ENCODE results near the gene TMPRSS2.

DNA sequence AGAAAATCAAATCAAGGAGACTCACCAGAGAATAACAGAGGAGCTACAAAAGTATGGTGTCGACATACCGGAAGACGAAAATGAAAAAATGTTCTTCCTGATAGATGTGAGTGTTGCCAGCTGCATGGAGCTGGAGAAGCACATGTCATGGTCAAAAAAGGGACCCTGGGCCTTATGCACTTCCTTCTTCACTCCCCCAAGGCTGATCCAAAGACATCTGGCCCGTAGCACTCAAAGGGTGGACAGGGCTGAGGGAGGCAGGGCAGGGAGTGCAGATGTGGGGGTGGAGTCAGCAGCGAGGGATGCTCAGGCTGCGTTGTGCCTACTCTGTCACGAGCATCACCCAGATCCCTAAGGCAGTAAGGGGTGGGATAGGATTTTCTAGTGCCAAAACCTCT, 62.5 kb downstream of the TMPRSS2 start:
- TF ChIP-seq CEBPG (CRISPR knock-in tag; IDR thresholded peaks at IDR 0.05): no peak
- no peak for TF ChIP-seq CEBPG (tag; conservative IDR thresholded peaks at IDR 0.05 in 1 of 2, IDR thresholded peaks at IDR 0.05 in 1 of 2)
- TF ChIP-seq ZNF318 (IDR thresholded peaks at IDR 0.05; ENCODE audit: borderline replicate concordance in 1 of 2, low read depth in 1 of 2): no peak
- no peak for TF ChIP-seq MED1 (CRISPR knock-in tag; IDR thresholded peaks at IDR 0.05; ENCODE audit: borderline replicate concordance)
- no peak for TF ChIP-seq ZFP1 (CRISPR knock-in tag; IDR thresholded peaks at IDR 0.05)
- TF ChIP-seq YY1 (IDR thresholded peaks at IDR 0.05; ENCODE audit: borderline replicate concordance in 1 of 3, control insufficient read depth in 1 of 3, extremely low read depth in 1 of 3, insufficient read depth in 3 of 3, insufficient read length in 1 of 3, insufficient replicate concordance in 2 of 3, low read depth in 1 of 3, low read length in 2 of 3): no peak
- TF ChIP-seq LARP7 (IDR thresholded peaks at IDR 0.05): no peak
- TF ChIP-seq, protein P1, sequence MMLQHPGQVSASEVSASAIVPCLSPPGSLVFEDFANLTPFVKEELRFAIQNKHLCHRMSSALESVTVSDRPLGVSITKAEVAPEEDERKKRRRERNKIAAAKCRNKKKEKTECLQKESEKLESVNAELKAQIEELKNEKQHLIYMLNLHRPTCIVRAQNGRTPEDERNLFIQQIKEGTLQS (IDR thresholded peaks at IDR 0.05): no peak
- TF ChIP-seq, protein P1 (CRISPR knock-in tag; conservative IDR thresholded peaks at IDR 0.05): no peak
- no peak for TF ChIP-seq CBFB (CRISPR knock-in tag; IDR thresholded peaks at IDR 0.05)
- TF ChIP-seq CREM (IDR thresholded peaks at IDR 0.05; ENCODE audit: low read depth): no peak
